ENCODE results near the gene C20orf202. TPM values are rescaled to one million over a fixed set of nuclear protein-coding genes. Genes with fewer than 3 reads are reported as not detected.
A peak's percentile ranks its signal among the peaks of the same experiment; 100 is the strongest.

Gene C20orf202
- total RNA-seq, 1 experiment from 2014 or later = 0.22 TPM

- Mint-ChIP-seq H3K36me3 (peaks cover 27% of the 10 kb centered on the region), H3K9me3 (no peaks in the 10 kb centered on the region), H3K4me1 (no peaks in the 10 kb centered on the region), H3K27me3 (ENCODE audit: low read depth) (no peaks in the 10 kb centered on the region), H3K4me3 (no peak overlapping the region), H3K27ac (no peak overlapping the region)
- ATAC-seq = peak; percentile 74
- ChIA-PET CTCF (interaction anchor here (1.0 to 2.6 kb wide), 5 partner anchors 10 to 57 kb away, joined by 3 to 11 read pairs (median 4); no protein-coding TSS in a partner anchor), POLR2A (no interaction called here)
- peak; percentile 80 for DNase-seq (ENCODE audit: low spot score)
- no peak for TF ChIP-seq TP53 (CRISPR knock-in tag; IDR thresholded peaks at IDR 0.05)
- TF ChIP-seq ZBTB21 (CRISPR knock-in tag; IDR thresholded peaks at IDR 0.05; ENCODE audit: borderline replicate concordance) = no peak
- TF ChIP-seq AFF4 (CRISPR knock-in tag; IDR thresholded peaks at IDR 0.05; ENCODE audit: borderline replicate concordance) = no peak
- TF ChIP-seq E2F1 (CRISPR knock-in tag; IDR thresholded peaks at IDR 0.05) = no peak
- no peak for TF ChIP-seq USF2 (CRISPR knock-in tag; IDR thresholded peaks at IDR 0.05)
- no peak for TF ChIP-seq ZNF281 (CRISPR knock-in tag; IDR thresholded peaks at IDR 0.05)
- no peak for TF ChIP-seq CREB1 (CRISPR knock-in tag; IDR thresholded peaks at IDR 0.05)
- TF ChIP-seq ESRRA (CRISPR knock-in tag; IDR thresholded peaks at IDR 0.05; ENCODE audit: borderline replicate concordance) = no peak
- peak; percentile 43; the same call in 1 of the 2 replicates for TF ChIP-seq TEAD1 (CRISPR knock-in tag; IDR thresholded peaks at IDR 0.05)
- TF ChIP-seq ZNF671 (CRISPR knock-in tag; IDR thresholded peaks at IDR 0.05) = no peak
- no peak for TF ChIP-seq ZNF317 (CRISPR knock-in tag; IDR thresholded peaks at IDR 0.05; ENCODE audit: borderline replicate concordance, low read depth)
- no peak; the same call in 1 of the 2 replicates for TF ChIP-seq HMGXB4 (CRISPR knock-in tag; IDR thresholded peaks at IDR 0.05)
- TF ChIP-seq USF1 (CRISPR knock-in tag; IDR thresholded peaks at IDR 0.05) = no peak
- TF ChIP-seq HMGA2 (CRISPR knock-in tag; IDR thresholded peaks at IDR 0.05) = no peak
- no peak for TF ChIP-seq SOX15 (CRISPR knock-in tag; IDR thresholded peaks at IDR 0.05)
- no peak for TF ChIP-seq CTCF (IDR thresholded peaks at IDR 0.05)
- 0 out of 2 replicates have a peak, but pooled peaks have one; percentile 36 for TF ChIP-seq ARID4B (CRISPR knock-in tag; IDR thresholded peaks at IDR 0.05; ENCODE audit: borderline replicate concordance)
- TF ChIP-seq FOXJ3 (CRISPR knock-in tag; IDR thresholded peaks at IDR 0.05; ENCODE audit: borderline replicate concordance) = no peak
- TF ChIP-seq MXD4 (CRISPR knock-in tag; IDR thresholded peaks at IDR 0.05; ENCODE audit: borderline replicate concordance) = no peak
Observed at GRCh38 chr20:1171461-1172093, 31.7 kb upstream of the C20orf202 start.

Measured in WTC11 (cell line).